Measurements from ENCODE around the gene SYTL5. TPM values are rescaled to one million over a fixed set of nuclear protein-coding genes. Genes with fewer than 3 reads are reported as not detected.

SYTL5 gene
- total RNA-seq, 5 donors from 2014 or later (not counting 1 experiment from before 2014, with no cell fraction given) = 0.06 TPM; not detected in 4

DNA sequence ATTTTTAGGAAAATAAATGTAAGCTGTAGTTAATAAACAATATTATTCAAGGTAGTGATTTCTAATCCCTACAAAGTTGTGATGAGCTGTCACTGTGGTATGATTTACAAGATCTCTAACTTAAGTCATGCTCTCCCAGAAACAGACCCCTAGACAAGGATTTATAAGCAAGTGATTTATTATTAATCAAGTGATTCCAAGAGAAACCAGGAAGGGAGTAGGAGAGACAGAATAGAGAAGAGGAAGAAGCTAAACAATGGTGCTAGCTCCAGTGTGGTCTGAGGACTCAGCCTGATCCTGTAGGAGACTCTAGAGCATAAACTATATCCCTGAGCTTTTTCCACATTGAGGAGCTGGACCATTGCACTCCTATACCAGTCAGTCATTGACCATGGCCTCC lies 73.1 kb downstream of the SYTL5 start:
- POLR2A ChIA-PET = no interaction called here
- ATAC-seq (replicated peaks in 1 of 4) = no peak
- Mint-ChIP-seq H3K9me3 (no peaks in the 10 kb centered on the region), H3K4me1 (no peaks in the 10 kb centered on the region), H3K36me3 (no peaks in the 10 kb centered on the region), H3K27me3 (peaks cover 3 to 12% of the 10 kb centered on the region in 2 donors), H3K4me3 (no peak overlapping the region), H3K27ac (no peak overlapping the region)
- no peak for DNase-seq
- Histone ChIP-seq H3K36me3 (ENCODE audit: control insufficient read depth in 2 of 2, extremely low read depth in 1 of 2, insufficient read depth in 1 of 2, low read length in 1 of 2) (no peaks in the 10 kb centered on the region), H3K4me3 (ENCODE audit: control insufficient read depth in 1 of 2, extremely low read depth in 1 of 2, low read length in 1 of 2) (no peak overlapping the region), H3K9me3 (no peaks in the 10 kb centered on the region), H3K27me3 (replicated peaks in 1 of 2; ENCODE audit: control insufficient read depth in 2 of 2, extremely low read depth in 1 of 2, insufficient read depth in 2 of 2, low read length in 1 of 2) (no peaks in the 10 kb centered on the region), H3K4me1 (ENCODE audit: control insufficient read depth in 1 of 2, extremely low read depth in 1 of 2, insufficient read depth in 2 of 2, low read length in 2 of 2) (no peaks in the 10 kb centered on the region), H3K27ac (ENCODE audit: low read length) (no peak overlapping the region)
- CTCF ChIA-PET = no interaction called here

DNA sequence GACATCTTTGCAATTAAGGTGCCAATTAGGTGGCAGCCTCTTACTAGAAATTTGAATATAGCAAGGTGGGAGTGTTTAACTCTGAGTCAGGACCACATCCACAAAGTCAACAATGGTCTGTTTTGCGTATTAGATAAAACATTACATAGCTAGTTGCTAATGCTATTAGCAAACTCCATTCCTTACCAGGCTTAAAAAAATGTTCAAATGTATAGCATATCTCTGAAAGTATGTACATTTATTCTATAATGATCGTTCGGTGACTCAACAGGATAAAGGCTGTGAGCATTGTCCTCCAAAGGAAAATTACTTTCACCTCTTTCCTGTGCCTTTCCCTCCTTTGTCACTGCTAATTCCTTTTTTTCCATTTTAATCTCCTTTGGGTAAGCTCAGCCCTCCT lies 74.5 kb downstream of the SYTL5 start:
- Mint-ChIP-seq H3K27me3 (peaks cover 3 to 12% of the 10 kb centered on the region in 2 donors), H3K4me1 (no peaks in the 10 kb centered on the region), H3K27ac (no peak overlapping the region), H3K4me3 (no peak overlapping the region), H3K9me3 (no peaks in the 10 kb centered on the region), H3K36me3 (no peaks in the 10 kb centered on the region)
- Histone ChIP-seq H3K4me3 (ENCODE audit: control insufficient read depth in 1 of 2, extremely low read depth in 1 of 2, low read length in 1 of 2) (no peak overlapping the region), H3K27ac (ENCODE audit: low read length) (no peak overlapping the region), H3K4me1 (ENCODE audit: control insufficient read depth in 1 of 2, extremely low read depth in 1 of 2, insufficient read depth in 2 of 2, low read length in 2 of 2) (no peaks in the 10 kb centered on the region), H3K9me3 (no peaks in the 10 kb centered on the region), H3K27me3 (replicated peaks in 1 of 2; ENCODE audit: control insufficient read depth in 2 of 2, extremely low read depth in 1 of 2, insufficient read depth in 2 of 2, low read length in 1 of 2) (no peaks in the 10 kb centered on the region), H3K36me3 (ENCODE audit: control insufficient read depth in 2 of 2, extremely low read depth in 1 of 2, insufficient read depth in 1 of 2, low read length in 1 of 2) (no peaks in the 10 kb centered on the region)
- DNase-seq = no peak
- no CpG with 5 or more reads among the region's 3 CpGs for WGBS (ENCODE audit: insufficient coverage)
- POLR2A ChIA-PET = no interaction called here
- CTCF ChIA-PET = no interaction called here
- no peak for ATAC-seq (replicated peaks in 1 of 4)

DNA sequence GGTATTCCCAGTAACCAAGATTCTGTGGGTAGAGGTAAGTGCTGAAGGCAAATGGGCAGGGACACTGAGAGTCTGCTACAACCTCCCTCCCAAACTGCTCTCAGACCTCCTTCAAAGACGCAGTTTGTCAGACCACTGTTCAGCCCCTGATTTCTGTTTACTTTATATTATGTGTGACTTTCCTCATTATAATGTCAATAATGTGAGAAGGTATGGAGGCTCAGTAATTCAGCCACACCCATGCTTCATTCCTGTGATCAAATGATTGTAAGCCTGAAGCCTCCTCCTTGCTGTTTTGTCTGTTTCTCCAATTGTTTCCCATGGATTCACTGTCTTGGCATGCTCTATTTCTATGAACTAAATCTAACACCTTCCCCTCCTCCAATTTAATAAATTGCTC lies 75.6 kb downstream of the SYTL5 start:
- no CpG with 5 or more reads among the region's 1 CpG for WGBS (ENCODE audit: insufficient coverage)
- POLR2A ChIA-PET = no interaction called here

DNA sequence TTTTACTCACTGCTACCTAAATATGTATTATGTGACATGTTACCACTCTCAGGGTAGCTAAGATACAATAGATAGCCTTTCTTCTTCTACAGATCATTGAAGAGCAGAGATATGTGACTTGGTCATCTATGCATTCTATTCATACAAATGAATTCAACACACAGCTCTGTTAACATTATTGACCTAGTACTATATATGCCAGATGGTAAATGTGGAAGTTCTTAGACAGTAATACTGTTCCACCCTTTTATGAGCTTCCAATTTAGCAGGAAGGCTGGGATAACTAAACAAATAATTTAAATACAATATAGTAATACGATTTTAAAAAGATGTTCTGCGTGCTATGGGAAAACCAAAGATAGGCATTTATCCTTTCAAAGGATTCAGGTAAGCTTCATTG lies 76.0 kb downstream of the SYTL5 start:
- no peaks in the 10 kb centered on the region for H3K36me3 ChIP-seq (ENCODE audit: control insufficient read depth in 2 of 2, extremely low read depth in 1 of 2, insufficient read depth in 1 of 2, low read length in 1 of 2)
- WGBS (ENCODE audit: insufficient coverage) = no CpG with 5 or more reads among the region's 2 CpGs
- no peak overlapping the region for H3K27ac ChIP-seq (ENCODE audit: low read length)
- Mint-ChIP-seq H3K4me1 (no peaks in the 10 kb centered on the region), H3K9me3 (no peaks in the 10 kb centered on the region), H3K27me3 (peaks cover 3 to 12% of the 10 kb centered on the region in 2 donors), H3K4me3 (no peak overlapping the region), H3K36me3 (no peaks in the 10 kb centered on the region), H3K27ac (no peak overlapping the region)
- ChIA-PET POLR2A (no interaction called here), CTCF (no interaction called here)
- ATAC-seq (replicated peaks in 1 of 4) = no peak
- no peaks in the 10 kb centered on the region for H3K27me3 ChIP-seq (replicated peaks in 1 of 2; ENCODE audit: control insufficient read depth in 2 of 2, extremely low read depth in 1 of 2, insufficient read depth in 2 of 2, low read length in 1 of 2)
- no peaks in the 10 kb centered on the region for H3K4me1 ChIP-seq (ENCODE audit: control insufficient read depth in 1 of 2, extremely low read depth in 1 of 2, insufficient read depth in 2 of 2, low read length in 2 of 2)
- no peak overlapping the region for H3K4me3 ChIP-seq (ENCODE audit: control insufficient read depth in 1 of 2, extremely low read depth in 1 of 2, low read length in 1 of 2)
- DNase-seq = no peak
- H3K9me3 ChIP-seq = no peaks in the 10 kb centered on the region

More for the DNA sequence above, 75.6 kb downstream of the SYTL5 start:
- Mint-ChIP-seq H3K36me3 (no peaks in the 10 kb centered on the region), H3K27ac (no peak overlapping the region), H3K4me1 (no peaks in the 10 kb centered on the region), H3K4me3 (no peak overlapping the region), H3K9me3 (no peaks in the 10 kb centered on the region), H3K27me3 (peaks cover 3 to 12% of the 10 kb centered on the region in 2 donors)
- H3K27me3 ChIP-seq (replicated peaks in 1 of 2; ENCODE audit: control insufficient read depth in 2 of 2, extremely low read depth in 1 of 2, insufficient read depth in 2 of 2, low read length in 1 of 2) = no peaks in the 10 kb centered on the region
- no peak overlapping the region for H3K4me3 ChIP-seq (ENCODE audit: control insufficient read depth in 1 of 2, extremely low read depth in 1 of 2, low read length in 1 of 2)
- no peak for ATAC-seq (replicated peaks in 1 of 4)
- H3K36me3 ChIP-seq (ENCODE audit: control insufficient read depth in 2 of 2, extremely low read depth in 1 of 2, insufficient read depth in 1 of 2, low read length in 1 of 2) = no peaks in the 10 kb centered on the region
- CTCF ChIA-PET = no interaction called here
- no peak for DNase-seq
- H3K9me3 ChIP-seq = no peaks in the 10 kb centered on the region
- H3K4me1 ChIP-seq (ENCODE audit: control insufficient read depth in 1 of 2, extremely low read depth in 1 of 2, insufficient read depth in 2 of 2, low read length in 2 of 2) = no peaks in the 10 kb centered on the region
- H3K27ac ChIP-seq (ENCODE audit: low read length) = no peak overlapping the region

DNA sequence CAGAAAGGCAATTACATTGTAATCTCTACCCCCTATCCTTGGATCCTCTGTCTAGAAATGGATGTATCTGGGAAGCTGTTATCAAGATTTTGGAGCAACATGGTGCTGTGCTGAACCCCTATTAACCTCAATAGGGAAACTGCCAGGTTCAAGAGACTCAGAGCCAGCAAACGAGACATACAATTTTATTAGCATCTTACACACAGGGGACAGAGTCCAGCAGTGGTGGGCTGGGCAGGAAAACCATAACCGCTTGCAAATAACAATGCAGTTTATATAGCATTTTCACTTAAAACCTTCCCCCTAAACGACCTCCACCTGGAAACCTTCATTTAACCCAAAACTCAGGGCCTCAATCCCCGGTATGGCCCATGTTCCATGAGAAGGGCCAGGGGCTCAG lies 79.5 kb downstream of the SYTL5 start:
- WGBS (ENCODE audit: insufficient coverage) = 100% methylated on average over 1 of the region's 4 CpGs
- no peaks in the 10 kb centered on the region for H3K9me3 Mint-ChIP-seq
- H3K9me3 ChIP-seq = no peaks in the 10 kb centered on the region
- peaks cover 3 to 21% of the 10 kb centered on the region in 2 donors for H3K27me3 Mint-ChIP-seq
- no peaks in the 10 kb centered on the region for H3K4me1 Mint-ChIP-seq
- H3K27ac ChIP-seq (ENCODE audit: low read length) = no peak overlapping the region
- no peaks in the 10 kb centered on the region for H3K27me3 ChIP-seq (replicated peaks in 1 of 2; ENCODE audit: control insufficient read depth in 2 of 2, extremely low read depth in 1 of 2, insufficient read depth in 2 of 2, low read length in 1 of 2)
- ChIA-PET POLR2A (no interaction called here), CTCF (no interaction called here)
- H3K4me3 ChIP-seq (ENCODE audit: control insufficient read depth in 1 of 2, extremely low read depth in 1 of 2, low read length in 1 of 2) = no peak overlapping the region
- no peaks in the 10 kb centered on the region for H3K36me3 Mint-ChIP-seq
- no peak for DNase-seq
- no peak overlapping the region for H3K4me3 Mint-ChIP-seq
- H3K27ac Mint-ChIP-seq = no peak overlapping the region
- no peak for ATAC-seq (replicated peaks in 1 of 4)
- no peaks in the 10 kb centered on the region for H3K36me3 ChIP-seq (ENCODE audit: control insufficient read depth in 2 of 2, extremely low read depth in 1 of 2, insufficient read depth in 1 of 2, low read length in 1 of 2)
- no peaks in the 10 kb centered on the region for H3K4me1 ChIP-seq (ENCODE audit: control insufficient read depth in 1 of 2, extremely low read depth in 1 of 2, insufficient read depth in 2 of 2, low read length in 2 of 2)

DNA sequence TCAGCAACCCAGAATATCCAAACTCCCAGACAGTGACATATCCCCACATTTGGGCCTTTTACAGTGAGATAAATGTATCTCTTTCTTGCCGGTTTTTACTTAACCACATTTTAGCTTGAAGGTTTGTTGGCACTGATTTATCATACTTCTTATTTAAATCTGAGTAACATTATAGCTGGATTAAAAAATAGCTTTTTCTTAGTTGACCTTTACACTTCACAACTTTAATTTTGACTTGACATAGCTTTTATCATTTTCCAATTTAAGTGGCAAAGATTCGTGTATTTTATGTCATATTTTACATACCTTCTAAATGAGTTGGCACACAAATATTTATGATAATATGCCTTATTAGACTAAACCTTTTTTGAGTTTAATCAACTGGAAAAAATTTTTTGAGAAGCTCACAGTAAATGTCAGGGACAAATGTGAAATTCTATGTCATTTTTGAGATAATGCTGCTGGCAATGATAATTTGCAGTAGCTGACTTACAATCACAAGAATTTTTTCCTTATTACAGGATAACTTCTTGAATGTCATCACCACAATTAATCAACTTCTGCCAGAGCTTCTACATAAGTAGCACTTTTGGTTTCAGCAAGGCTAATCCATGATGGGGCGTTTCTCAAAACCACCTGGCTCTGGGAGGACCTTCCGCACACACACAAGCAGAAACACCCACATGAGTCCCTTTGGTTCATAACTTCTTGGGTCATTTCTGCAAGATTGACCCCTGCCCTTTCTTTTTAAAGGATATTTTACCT lies 80.3 kb downstream of the SYTL5 start:
- DNase-seq (no peak), ATAC-seq (replicated peaks in 1 of 4) (no peak)
- H3K9me3 Mint-ChIP-seq = no peaks in the 10 kb centered on the region
- POLR2A ChIA-PET = no interaction called here
- no CpG with 5 or more reads among the region's 4 CpGs for WGBS (ENCODE audit: insufficient coverage)
- Histone ChIP-seq H3K36me3 (ENCODE audit: control insufficient read depth in 2 of 2, extremely low read depth in 1 of 2, insufficient read depth in 1 of 2, low read length in 1 of 2) (no peaks in the 10 kb centered on the region), H3K9me3 (no peaks in the 10 kb centered on the region), H3K27me3 (replicated peaks in 1 of 2; ENCODE audit: control insufficient read depth in 2 of 2, extremely low read depth in 1 of 2, insufficient read depth in 2 of 2, low read length in 1 of 2) (no peaks in the 10 kb centered on the region), H3K4me1 (ENCODE audit: control insufficient read depth in 1 of 2, extremely low read depth in 1 of 2, insufficient read depth in 2 of 2, low read length in 2 of 2) (no peaks in the 10 kb centered on the region), H3K4me3 (ENCODE audit: control insufficient read depth in 1 of 2, extremely low read depth in 1 of 2, low read length in 1 of 2) (no peak overlapping the region), H3K27ac (ENCODE audit: low read length) (no peak overlapping the region)
- H3K4me1 Mint-ChIP-seq = no peaks in the 10 kb centered on the region
- H3K27me3 Mint-ChIP-seq = peaks cover 3 to 19% of the 10 kb centered on the region in 2 donors
- CTCF ChIA-PET = no interaction called here
- no peaks in the 10 kb centered on the region for H3K36me3 Mint-ChIP-seq
- no peak overlapping the region for H3K4me3 Mint-ChIP-seq
- H3K27ac Mint-ChIP-seq = no peak overlapping the region

DNA sequence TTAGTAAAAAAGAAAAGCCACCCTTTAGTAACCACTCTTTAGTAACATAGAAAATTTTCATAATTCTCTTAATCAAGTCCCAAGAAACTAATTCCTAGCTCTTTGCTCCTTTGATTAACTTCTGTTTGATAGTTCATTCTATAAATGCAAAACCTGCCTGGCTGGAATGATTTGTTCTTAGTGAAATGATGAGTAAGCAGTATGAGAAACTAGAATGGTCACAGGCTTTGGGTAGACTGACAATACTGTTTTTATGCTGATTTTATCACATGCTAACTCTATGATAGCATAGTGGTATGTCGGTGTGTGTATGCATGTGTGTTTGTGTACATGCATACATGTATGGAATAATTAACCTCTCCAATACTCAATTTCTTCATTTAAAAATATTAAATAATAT lies 81.2 kb downstream of the SYTL5 start:
- no peak for ATAC-seq (replicated peaks in 1 of 4)
- Histone ChIP-seq H3K4me3 (ENCODE audit: control insufficient read depth in 1 of 2, extremely low read depth in 1 of 2, low read length in 1 of 2) (no peak overlapping the region), H3K9me3 (no peaks in the 10 kb centered on the region), H3K27me3 (replicated peaks in 1 of 2; ENCODE audit: control insufficient read depth in 2 of 2, extremely low read depth in 1 of 2, insufficient read depth in 2 of 2, low read length in 1 of 2) (peaks cover 0 to 2% of the 10 kb centered on the region in 2 experiments), H3K36me3 (ENCODE audit: control insufficient read depth in 2 of 2, extremely low read depth in 1 of 2, insufficient read depth in 1 of 2, low read length in 1 of 2) (no peaks in the 10 kb centered on the region), H3K27ac (ENCODE audit: low read length) (no peak overlapping the region), H3K4me1 (ENCODE audit: control insufficient read depth in 1 of 2, extremely low read depth in 1 of 2, insufficient read depth in 2 of 2, low read length in 2 of 2) (no peaks in the 10 kb centered on the region)
- H3K27ac Mint-ChIP-seq = no peak overlapping the region
- no peaks in the 10 kb centered on the region for H3K4me1 Mint-ChIP-seq
- ChIA-PET POLR2A (no interaction called here), CTCF (no interaction called here)
- H3K27me3 Mint-ChIP-seq = peaks cover 0 to 14% of the 10 kb centered on the region in 2 donors
- WGBS (ENCODE audit: insufficient coverage) = no CpG with 5 or more reads among the region's 1 CpG
- DNase-seq = no peak
- H3K9me3 Mint-ChIP-seq = no peaks in the 10 kb centered on the region
- no peak overlapping the region for H3K4me3 Mint-ChIP-seq
- no peaks in the 10 kb centered on the region for H3K36me3 Mint-ChIP-seq
